ENCODE measurements around the gene RTL10.

RTL10 gene

GRCh38 chr22:19877626-19878339, 23.1 kb upstream of the RTL10 start:
- peak overlapping the region; percentile 73 for H3K27ac ChIP-seq
- no peak for TF ChIP-seq CTCF (conservative IDR thresholded peaks at IDR 0.05)

GRCh38 chr22:19876941-19877625, 22.4 kb upstream of the RTL10 start:
- no peak overlapping the region for H3K27ac ChIP-seq
- no peak for TF ChIP-seq CTCF (conservative IDR thresholded peaks at IDR 0.05)

GRCh38 chr22:19876314-19876940, 21.8 kb upstream of the RTL10 start:
- peak; percentile 57 for TF ChIP-seq CTCF (conservative IDR thresholded peaks at IDR 0.05)
- peak overlapping the region; percentile 42; the same call in 1 of the 2 replicates for H3K27ac ChIP-seq

GRCh38 chr22:19875531-19876313, 21.0 kb upstream of the RTL10 start:
- peak overlapping the region; percentile 42; the same call in 1 of the 2 replicates for H3K27ac ChIP-seq

GRCh38 chr22:19875061-19875530, 20.4 kb upstream of the RTL10 start:
- TF ChIP-seq CTCF (conservative IDR thresholded peaks at IDR 0.05) = no peak
- peak overlapping the region; percentile 42; the same call in 1 of the 2 replicates for H3K27ac ChIP-seq

More at GRCh38 chr22:19875531-19876313, 21.0 kb upstream of the RTL10 start:
- TF ChIP-seq CTCF (conservative IDR thresholded peaks at IDR 0.05) = no peak

GRCh38 chr22:19874307-19875060, 19.8 kb upstream of the RTL10 start:
- TF ChIP-seq CTCF (conservative IDR thresholded peaks at IDR 0.05) = no peak
- peak overlapping the region; percentile 54; the same call in 1 of the 2 replicates for H3K27ac ChIP-seq
